HEK293 (cell line): ENCODE data around the gene HSPB8.

ENCODE experiments used
- SP3 ChIP-seq: fragments of 450-650 bp; formaldehyde crosslinking; IDR thresholded peaks from 2 replicates; pipeline ENCODE4 v1.5.1; 2016; ENCODE audit warnings: missing biosample characterization, missing genetic modification characterization
- ZBTB20 ChIP-seq: fragments of 450-650 bp; formaldehyde crosslinking; IDR thresholded peaks from 2 replicates; pipeline ENCODE4 v1.5.1; 2016; ENCODE audit warnings: missing biosample characterization, missing genetic modification characterization
- ZBTB21 ChIP-seq: fragments of 450-650 bp; formaldehyde crosslinking; IDR thresholded peaks from 2 replicates; pipeline ENCODE4 v1.5.1; 2017; ENCODE audit warnings: missing biosample characterization, missing genetic modification characterization
- ZFP41 ChIP-seq: fragments of 450-650 bp; formaldehyde crosslinking; IDR thresholded peaks from 2 replicates; pipeline ENCODE4 v1.5.1; 2016; ENCODE audit warnings: missing biosample characterization, missing genetic modification characterization, borderline replicate concordance
- ZNF112 ChIP-seq: fragments of 450-650 bp; formaldehyde crosslinking; IDR thresholded peaks from 2 replicates; pipeline ENCODE4 v1.5.0; 2017; ENCODE audit warnings: missing biosample characterization, missing genetic modification characterization
- ZNF2 ChIP-seq: fragments of 450-650 bp; formaldehyde crosslinking; IDR thresholded peaks from 2 replicates; pipeline ENCODE4 v1.5.1; 2016; ENCODE audit warnings: missing biosample characterization, missing genetic modification characterization
- ZNF202 ChIP-seq: fragments of 450-650 bp; formaldehyde crosslinking; IDR thresholded peaks from 2 replicates; pipeline ENCODE4 v1.5.1; 2016; ENCODE audit warnings: missing biosample characterization, missing genetic modification characterization, borderline replicate concordance
- ZNF274 ChIP-seq, 2 experiments: fragments of 200-500 bp in 1 of 2; fragments of 450-650 bp in 1 of 2; sonication (Bioruptor generic) in 1 of 2; formaldehyde crosslinking in 1 of 2; IDR thresholded peaks; 2 replicates each; pipeline versions ENCODE4 v1.5.1 to v1.6.1; 2014 to 2016; ENCODE audit warnings: borderline replicate concordance in 1 of 2, inconsistent platforms in 1 of 2, low read length in 1 of 2, missing biosample characterization in 1 of 2, missing genetic modification characterization in 1 of 2
- ZNF391 ChIP-seq: fragments of 450-650 bp; formaldehyde crosslinking; IDR thresholded peaks from 2 replicates; pipeline ENCODE4 v1.5.1; 2016; ENCODE audit warnings: low read depth, missing biosample characterization, missing genetic modification characterization, borderline replicate concordance
- ZNF416 ChIP-seq: fragments of 450-650 bp; formaldehyde crosslinking; IDR thresholded peaks from 2 replicates; pipeline ENCODE4 v1.5.1; 2016; ENCODE audit warnings: missing biosample characterization, missing genetic modification characterization
- ZNF423 ChIP-seq: fragments of 450-650 bp; formaldehyde crosslinking; IDR thresholded peaks from 2 replicates; pipeline ENCODE4 v1.5.1; 2016; ENCODE audit warnings: missing biosample characterization, missing genetic modification characterization
- ZNF518A ChIP-seq: fragments of 450-650 bp; formaldehyde crosslinking; conservative IDR thresholded peaks from 2 replicates; pipeline ENCODE4 v1.5.1; 2016; ENCODE audit warnings: low read depth, missing biosample characterization, missing genetic modification characterization
- ZNF555 ChIP-seq: fragments of 450-650 bp; formaldehyde crosslinking; conservative IDR thresholded peaks from 2 replicates; pipeline ENCODE4 v1.5.1; 2017; ENCODE audit warnings: missing biosample characterization, mild to moderate bottlenecking, missing genetic modification characterization, inconsistent platforms
- ZNF560 ChIP-seq: fragments of 450-650 bp; formaldehyde crosslinking; IDR thresholded peaks from 2 replicates; pipeline ENCODE4 v1.5.1; 2017; ENCODE audit warnings: missing biosample characterization, missing genetic modification characterization, borderline replicate concordance
- ZNF610 ChIP-seq: fragments of 450-650 bp; formaldehyde crosslinking; IDR thresholded peaks from 2 replicates; pipeline ENCODE4 v1.5.1; 2016; ENCODE audit warnings: missing biosample characterization, missing genetic modification characterization, borderline replicate concordance
- ZNF639 ChIP-seq: fragments of 450-650 bp; formaldehyde crosslinking; IDR thresholded peaks from 2 replicates; pipeline ENCODE4 v1.5.1; 2016; ENCODE audit warnings: missing biosample characterization, missing genetic modification characterization
- ZNF664 ChIP-seq: fragments of 450-650 bp; formaldehyde crosslinking; IDR thresholded peaks from 2 replicates; pipeline ENCODE4 v1.5.1; 2016; ENCODE audit warnings: missing biosample characterization, missing genetic modification characterization
- ZNF707 ChIP-seq: fragments of 450-650 bp; formaldehyde crosslinking; IDR thresholded peaks from 2 replicates; pipeline ENCODE4 v1.5.1; 2016; ENCODE audit warnings: missing biosample characterization, missing genetic modification characterization
- ZNF747 ChIP-seq: fragments of 450-650 bp; formaldehyde crosslinking; IDR thresholded peaks from 2 replicates; pipeline ENCODE4 v1.5.1; 2016; ENCODE audit warnings: missing biosample characterization, missing genetic modification characterization
- ZNF843 ChIP-seq: fragments of 450-650 bp; formaldehyde crosslinking; IDR thresholded peaks from 2 replicates; pipeline ENCODE4 v1.5.1; 2016; ENCODE audit warnings: missing biosample characterization, missing genetic modification characterization
- ZSCAN4 ChIP-seq: fragments of 450-650 bp; formaldehyde crosslinking; IDR thresholded peaks from 2 replicates; pipeline ENCODE4 v1.5.1; 2017; ENCODE audit warnings: missing biosample characterization, missing genetic modification characterization
- TF ChIP-seq, protein P1 (sequence below): fragments of 450-650 bp; formaldehyde crosslinking; IDR thresholded peaks from 2 replicates; pipeline ENCODE4 v1.5.1; 2017; ENCODE audit warnings: missing biosample characterization, missing genetic modification characterization
- TF ChIP-seq, protein P2 (sequence below): fragments of 450-650 bp; IDR thresholded peaks from 2 replicates; pipeline ENCODE4 v1.5.1; 2018; ENCODE audit warnings: missing biosample characterization, missing genetic modification characterization
- TF ChIP-seq, protein P3 (sequence below): fragments of 450-650 bp; formaldehyde crosslinking; IDR thresholded peaks from 2 replicates; pipeline ENCODE4 v1.5.1; 2017; ENCODE audit warnings: missing biosample characterization, missing genetic modification characterization
- TF ChIP-seq, protein P4 (sequence below): fragments of 450-650 bp; formaldehyde crosslinking; IDR thresholded peaks from 2 replicates; pipeline ENCODE4 v1.5.1; 2016; ENCODE audit warnings: missing biosample characterization, missing genetic modification characterization

HSPB8 gene

GRCh38 chr12:119176267-119177055 lies 2.3 kb upstream of the HSPB8 start (continued):
- TF ChIP-seq, protein P1, sequence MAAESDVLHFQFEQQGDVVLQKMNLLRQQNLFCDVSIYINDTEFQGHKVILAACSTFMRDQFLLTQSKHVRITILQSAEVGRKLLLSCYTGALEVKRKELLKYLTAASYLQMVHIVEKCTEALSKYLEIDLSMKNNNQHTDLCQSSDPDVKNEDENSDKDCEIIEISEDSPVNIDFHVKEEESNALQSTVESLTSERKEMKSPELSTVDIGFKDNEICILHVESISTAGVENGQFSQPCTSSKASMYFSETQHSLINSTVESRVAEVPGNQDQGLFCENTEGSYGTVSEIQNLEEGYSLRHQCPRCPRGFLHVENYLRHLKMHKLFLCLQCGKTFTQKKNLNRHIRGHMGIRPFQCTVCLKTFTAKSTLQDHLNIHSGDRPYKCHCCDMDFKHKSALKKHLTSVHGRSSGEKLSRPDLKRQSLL (tag by site-specific recombination), result no peak
- TF ChIP-seq ZNF2 (tag by site-specific recombination), result peak; percentile 75; the same call in 1 of the 2 replicates
- TF ChIP-seq ZNF707 (tag by site-specific recombination), result no peak
- TF ChIP-seq, protein P2, sequence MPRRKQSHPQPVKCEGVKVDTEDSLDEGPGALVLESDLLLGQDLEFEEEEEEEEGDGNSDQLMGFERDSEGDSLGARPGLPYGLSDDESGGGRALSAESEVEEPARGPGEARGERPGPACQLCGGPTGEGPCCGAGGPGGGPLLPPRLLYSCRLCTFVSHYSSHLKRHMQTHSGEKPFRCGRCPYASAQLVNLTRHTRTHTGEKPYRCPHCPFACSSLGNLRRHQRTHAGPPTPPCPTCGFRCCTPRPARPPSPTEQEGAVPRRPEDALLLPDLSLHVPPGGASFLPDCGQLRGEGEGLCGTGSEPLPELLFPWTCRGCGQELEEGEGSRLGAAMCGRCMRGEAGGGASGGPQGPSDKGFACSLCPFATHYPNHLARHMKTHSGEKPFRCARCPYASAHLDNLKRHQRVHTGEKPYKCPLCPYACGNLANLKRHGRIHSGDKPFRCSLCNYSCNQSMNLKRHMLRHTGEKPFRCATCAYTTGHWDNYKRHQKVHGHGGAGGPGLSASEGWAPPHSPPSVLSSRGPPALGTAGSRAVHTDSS (tag by site-specific recombination), result no peak
- no peak for TF ChIP-seq ZNF112 (tag by site-specific recombination)
- TF ChIP-seq ZNF639 (tag by site-specific recombination), result no peak; the same call in 1 of the 2 replicates
- TF ChIP-seq, protein P3, sequence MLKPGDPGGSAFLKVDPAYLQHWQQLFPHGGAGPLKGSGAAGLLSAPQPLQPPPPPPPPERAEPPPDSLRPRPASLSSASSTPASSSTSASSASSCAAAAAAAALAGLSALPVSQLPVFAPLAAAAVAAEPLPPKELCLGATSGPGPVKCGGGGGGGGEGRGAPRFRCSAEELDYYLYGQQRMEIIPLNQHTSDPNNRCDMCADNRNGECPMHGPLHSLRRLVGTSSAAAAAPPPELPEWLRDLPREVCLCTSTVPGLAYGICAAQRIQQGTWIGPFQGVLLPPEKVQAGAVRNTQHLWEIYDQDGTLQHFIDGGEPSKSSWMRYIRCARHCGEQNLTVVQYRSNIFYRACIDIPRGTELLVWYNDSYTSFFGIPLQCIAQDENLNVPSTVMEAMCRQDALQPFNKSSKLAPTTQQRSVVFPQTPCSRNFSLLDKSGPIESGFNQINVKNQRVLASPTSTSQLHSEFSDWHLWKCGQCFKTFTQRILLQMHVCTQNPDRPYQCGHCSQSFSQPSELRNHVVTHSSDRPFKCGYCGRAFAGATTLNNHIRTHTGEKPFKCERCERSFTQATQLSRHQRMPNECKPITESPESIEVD (tag by site-specific recombination), result no peak
- no peak for TF ChIP-seq ZNF664 (tag by site-specific recombination)
- no peak for TF ChIP-seq ZNF416 (tag by site-specific recombination)
- TF ChIP-seq ZNF560 (tag by site-specific recombination), result no peak
- TF ChIP-seq ZNF555 (tag by site-specific recombination), result no peak
- TF ChIP-seq ZNF843 (tag by site-specific recombination), result no peak
- TF ChIP-seq ZBTB20, result 0 out of 2 replicates have a peak, but pooled peaks have one; percentile 34
- TF ChIP-seq ZSCAN4 (tag by site-specific recombination), result no peak
- TF ChIP-seq ZNF747 (tag by site-specific recombination), result no peak
- no peak for TF ChIP-seq ZNF423
- peak; percentile 98 for TF ChIP-seq ZBTB21 (tag by site-specific recombination)
- TF ChIP-seq ZNF274 (IDR thresholded peaks at IDR 0.05; ENCODE audit: low read length), result no peak
- TF ChIP-seq ZNF274 (tag by site-specific recombination; IDR thresholded peaks at IDR 0.05; ENCODE audit: borderline replicate concordance), result no peak
- no peak for TF ChIP-seq ZNF202 (tag by site-specific recombination)
- TF ChIP-seq SP3 (tag by site-specific recombination), result peak; percentile 50
- no peak for TF ChIP-seq ZNF391 (tag by site-specific recombination)
- no peak for TF ChIP-seq ZFP41 (tag by site-specific recombination)
- TF ChIP-seq, protein P4, sequence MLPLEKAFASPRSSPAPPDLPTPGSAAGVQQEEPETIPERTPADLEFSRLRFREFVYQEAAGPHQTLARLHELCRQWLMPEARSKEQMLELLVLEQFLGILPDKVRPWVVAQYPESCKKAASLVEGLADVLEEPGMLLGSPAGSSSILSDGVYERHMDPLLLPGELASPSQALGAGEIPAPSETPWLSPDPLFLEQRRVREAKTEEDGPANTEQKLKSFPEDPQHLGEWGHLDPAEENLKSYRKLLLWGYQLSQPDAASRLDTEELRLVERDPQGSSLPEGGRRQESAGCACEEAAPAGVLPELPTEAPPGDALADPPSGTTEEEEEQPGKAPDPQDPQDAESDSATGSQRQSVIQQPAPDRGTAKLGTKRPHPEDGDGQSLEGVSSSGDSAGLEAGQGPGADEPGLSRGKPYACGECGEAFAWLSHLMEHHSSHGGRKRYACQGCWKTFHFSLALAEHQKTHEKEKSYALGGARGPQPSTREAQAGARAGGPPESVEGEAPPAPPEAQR, result no peak
- TF ChIP-seq ZNF518A (tag by site-specific recombination), result 0 out of 2 replicates have a peak, but pooled peaks have one; percentile 15
- no peak for TF ChIP-seq ZNF610 (tag by site-specific recombination)
